ENCODE measurements around the gene VGF.

VGF gene

GRCh38 chr7:101169838-101170551 lies 4.6 kb upstream of the VGF start:
- no peak overlapping the region for H3K27ac ChIP-seq
- peak; percentile 97 for TF ChIP-seq CTCF (IDR thresholded peaks at IDR 0.05; ENCODE audit: low read depth, low read length, missing control alignments)
- H3K36me3 ChIP-seq (replicated peaks): no peaks in the 10 kb centered on the region
- DNase-seq: peak; percentile 49
- no peak overlapping the region for H3K4me3 ChIP-seq (ENCODE audit: low read depth, low read length)
- in situ Hi-C loops (cut with HindIII; ENCODE audit: low pct_ligation_motif_present, low sequenced_read_pairs): loop anchor here (25.0 kb wide), 1 partner anchor 117 kb away; no protein-coding TSS in a partner anchor
- peaks cover 65% of the 10 kb centered on the region for H3K27me3 ChIP-seq (replicated peaks)

GRCh38 chr7:101169110-101169837 lies 3.9 kb upstream of the VGF start:
- DNase-seq: no peak
- Histone ChIP-seq H3K27me3 (replicated peaks) (peaks cover 64% of the 10 kb centered on the region), H3K36me3 (replicated peaks) (no peaks in the 10 kb centered on the region), H3K27ac (no peak overlapping the region), H3K4me3 (ENCODE audit: low read depth, low read length) (no peak overlapping the region)
- in situ Hi-C loops (cut with HindIII; ENCODE audit: low pct_ligation_motif_present, low sequenced_read_pairs): loop anchor here (25.0 kb wide), 1 partner anchor 118 kb away; no protein-coding TSS in a partner anchor
- TF ChIP-seq CTCF (IDR thresholded peaks at IDR 0.05; ENCODE audit: low read depth, low read length, missing control alignments): no peak

- Histone ChIP-seq H3K4me3 (ENCODE audit: low read depth, low read length) (no peak overlapping the region), H3K36me3 (replicated peaks) (no peaks in the 10 kb centered on the region), H3K27me3 (replicated peaks) (peaks cover 63% of the 10 kb centered on the region), H3K27ac (no peak overlapping the region)
- TF ChIP-seq CTCF (IDR thresholded peaks at IDR 0.05; ENCODE audit: low read depth, low read length, missing control alignments): no peak
- no peak for DNase-seq
- in situ Hi-C loops (cut with HindIII; ENCODE audit: low pct_ligation_motif_present, low sequenced_read_pairs): loop anchor here (25.0 kb wide), 1 partner anchor 119 kb away; no protein-coding TSS in a partner anchor
These were observed 3.2 kb upstream of the VGF start for GRCh38 chr7:101168412-101169049.

- in situ Hi-C loops (cut with HindIII; ENCODE audit: low pct_ligation_motif_present, low sequenced_read_pairs): loop anchor here (25.0 kb wide), 1 partner anchor 119 kb away; no protein-coding TSS in a partner anchor
- no peak for TF ChIP-seq CTCF (IDR thresholded peaks at IDR 0.05; ENCODE audit: low read depth, low read length, missing control alignments)
- Histone ChIP-seq H3K36me3 (replicated peaks) (no peaks in the 10 kb centered on the region), H3K27ac (no peak overlapping the region), H3K4me3 (ENCODE audit: low read depth, low read length) (no peak overlapping the region), H3K27me3 (replicated peaks) (peaks cover 61% of the 10 kb centered on the region)
- DNase-seq: no peak
These were observed 2.5 kb upstream of the VGF start for GRCh38 chr7:101167645-101168411.

GRCh38 chr7:101166909-101167644 lies 1.7 kb upstream of the VGF start:
- no peak for TF ChIP-seq CTCF (IDR thresholded peaks at IDR 0.05; ENCODE audit: low read depth, low read length, missing control alignments)
- no peak overlapping the region for H3K4me3 ChIP-seq (ENCODE audit: low read depth, low read length)
- in situ Hi-C loops (cut with HindIII; ENCODE audit: low pct_ligation_motif_present, low sequenced_read_pairs): loop anchor here (25.0 kb wide), 1 partner anchor 120 kb away; no protein-coding TSS in a partner anchor
- H3K36me3 ChIP-seq (replicated peaks): no peaks in the 10 kb centered on the region
- H3K27ac ChIP-seq: no peak overlapping the region
- peaks cover 53% of the 10 kb centered on the region for H3K27me3 ChIP-seq (replicated peaks)
- DNase-seq: no peak
